ENCODE data around the gene MRPL55. TPM values are rescaled to one million over a fixed set of nuclear protein-coding genes. Genes with fewer than 3 reads are reported as not detected.

Gene MRPL55
- total RNA-seq, 3 donors from 2014 or later (not counting 1 experiment from before 2014, with no cell fraction given), result 50.0 to 70.6 (median 64.1) TPM

DNA sequence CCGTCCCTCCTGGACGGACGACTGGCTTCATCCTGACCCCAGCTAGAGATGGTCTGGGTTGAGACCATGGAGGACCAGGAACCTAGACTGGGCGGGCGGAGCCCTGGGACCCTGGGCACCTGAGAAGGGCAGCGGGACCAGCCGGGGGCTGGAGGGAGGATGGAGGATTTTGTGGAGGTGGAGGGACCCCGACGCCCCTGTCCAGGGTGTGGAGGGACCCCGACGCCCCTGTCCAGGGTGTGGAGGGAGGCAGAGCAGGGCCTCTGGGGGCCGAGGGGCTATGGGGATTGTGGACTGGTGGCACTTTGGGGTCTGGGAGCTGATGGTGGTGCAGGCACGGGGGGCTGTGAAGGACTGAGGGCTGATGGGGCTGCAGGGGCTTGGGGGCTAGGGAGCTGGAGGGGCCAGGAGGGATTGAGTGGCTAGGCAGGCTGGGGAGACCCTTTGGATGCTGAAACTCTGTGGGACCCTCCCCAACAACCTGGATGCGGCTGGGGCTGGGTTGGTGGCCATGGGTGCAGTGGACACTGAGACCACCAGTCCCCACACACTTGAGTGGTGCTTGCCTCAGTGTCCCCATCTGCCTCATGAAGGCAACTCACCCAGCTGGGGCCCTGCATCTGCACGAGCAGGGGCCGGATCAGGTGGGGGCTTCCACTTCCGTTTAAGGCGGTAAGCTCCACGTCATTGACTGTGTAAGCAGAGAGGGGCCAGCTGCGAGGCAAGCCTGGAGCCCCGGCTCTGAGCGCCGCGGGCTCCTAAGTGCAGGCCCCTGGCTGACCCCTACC, 48.0 kb upstream of the MRPL55 start:
- intact Hi-C loops (cut with micrococcal nuclease), result no loop called here
- Mint-ChIP-seq H3K4me3 (no peak overlapping the region), H3K4me1 (peaks cover 0 to 11% of the 10 kb centered on the region in 2 donors), H3K9me3 (no peaks in the 10 kb centered on the region), H3K27me3 (ENCODE audit: low read depth in 2 of 2) (no peaks in the 10 kb centered on the region), H3K36me3 (no peaks in the 10 kb centered on the region), H3K27ac (no peak overlapping the region)
- WGBS (ENCODE audit: insufficient coverage), result 37% methylated on average over 24 of the region's 24 CpGs
- H3K4me3 ChIP-seq (ENCODE audit: low read length), result no peak overlapping the region
- no peaks in the 10 kb centered on the region for H3K9me3 ChIP-seq (ENCODE audit: control insufficient read depth, insufficient read depth, low read length)
- H3K4me1 ChIP-seq (ENCODE audit: control insufficient read depth, insufficient read depth, low read length), result peaks cover 4% of the 10 kb centered on the region
- no peak overlapping the region for H3K27ac ChIP-seq (ENCODE audit: low read length)
- TF ChIP-seq, protein P1, sequence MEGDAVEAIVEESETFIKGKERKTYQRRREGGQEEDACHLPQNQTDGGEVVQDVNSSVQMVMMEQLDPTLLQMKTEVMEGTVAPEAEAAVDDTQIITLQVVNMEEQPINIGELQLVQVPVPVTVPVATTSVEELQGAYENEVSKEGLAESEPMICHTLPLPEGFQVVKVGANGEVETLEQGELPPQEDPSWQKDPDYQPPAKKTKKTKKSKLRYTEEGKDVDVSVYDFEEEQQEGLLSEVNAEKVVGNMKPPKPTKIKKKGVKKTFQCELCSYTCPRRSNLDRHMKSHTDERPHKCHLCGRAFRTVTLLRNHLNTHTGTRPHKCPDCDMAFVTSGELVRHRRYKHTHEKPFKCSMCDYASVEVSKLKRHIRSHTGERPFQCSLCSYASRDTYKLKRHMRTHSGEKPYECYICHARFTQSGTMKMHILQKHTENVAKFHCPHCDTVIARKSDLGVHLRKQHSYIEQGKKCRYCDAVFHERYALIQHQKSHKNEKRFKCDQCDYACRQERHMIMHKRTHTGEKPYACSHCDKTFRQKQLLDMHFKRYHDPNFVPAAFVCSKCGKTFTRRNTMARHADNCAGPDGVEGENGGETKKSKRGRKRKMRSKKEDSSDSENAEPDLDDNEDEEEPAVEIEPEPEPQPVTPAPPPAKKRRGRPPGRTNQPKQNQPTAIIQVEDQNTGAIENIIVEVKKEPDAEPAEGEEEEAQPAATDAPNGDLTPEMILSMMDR (IDR thresholded peaks at IDR 0.05), result no peak
- no peaks in the 10 kb centered on the region for H3K36me3 ChIP-seq (ENCODE audit: control insufficient read depth, insufficient read depth, low read length)
- ATAC-seq, result peak in 2 of 3 donors; percentile 44 to 54
- H3K27me3 ChIP-seq (ENCODE audit: control insufficient read depth, insufficient read depth, low read length), result no peaks in the 10 kb centered on the region
- peak in 1 of 2 donors; percentile 60 for DNase-seq

DNA sequence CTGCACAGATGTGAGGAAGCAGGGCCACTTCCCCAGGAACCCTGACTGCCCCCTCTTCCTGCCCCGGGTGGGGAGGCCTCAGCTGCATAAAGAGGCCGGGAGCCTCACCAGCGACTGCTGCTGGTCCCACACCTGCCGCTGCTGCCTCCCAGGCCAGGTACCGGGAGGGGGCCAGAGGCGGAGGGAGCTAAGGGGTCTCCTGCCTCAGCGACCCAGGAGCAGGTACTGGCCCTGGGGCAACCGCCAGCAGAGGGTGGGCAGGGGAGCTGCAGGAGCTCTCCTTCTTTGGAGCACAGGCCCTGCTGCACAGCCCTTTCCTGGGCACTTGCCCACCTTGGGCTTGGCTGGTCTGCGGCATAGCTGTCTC, 47.4 kb upstream of the MRPL55 start:
- H3K36me3 ChIP-seq (ENCODE audit: control insufficient read depth, insufficient read depth, low read length), result no peaks in the 10 kb centered on the region
- Mint-ChIP-seq H3K27ac (no peak overlapping the region), H3K27me3 (ENCODE audit: low read depth in 2 of 2) (no peaks in the 10 kb centered on the region), H3K9me3 (no peaks in the 10 kb centered on the region), H3K36me3 (no peaks in the 10 kb centered on the region), H3K4me3 (no peak overlapping the region), H3K4me1 (peaks cover 0 to 11% of the 10 kb centered on the region in 2 donors)
- ATAC-seq, result no peak
- 23% methylated on average over 9 of the region's 9 CpGs for WGBS (ENCODE audit: insufficient coverage)
- no peaks in the 10 kb centered on the region for H3K27me3 ChIP-seq (ENCODE audit: control insufficient read depth, insufficient read depth, low read length)
- no peak for DNase-seq
- H3K4me3 ChIP-seq (ENCODE audit: low read length), result no peak overlapping the region
- no peak overlapping the region for H3K27ac ChIP-seq (ENCODE audit: low read length)
- TF ChIP-seq, protein P1 (IDR thresholded peaks at IDR 0.05), result no peak
- intact Hi-C loops (cut with micrococcal nuclease), result no loop called here
- no peaks in the 10 kb centered on the region for H3K9me3 ChIP-seq (ENCODE audit: control insufficient read depth, insufficient read depth, low read length)
- peaks cover 3% of the 10 kb centered on the region for H3K4me1 ChIP-seq (ENCODE audit: control insufficient read depth, insufficient read depth, low read length)

DNA sequence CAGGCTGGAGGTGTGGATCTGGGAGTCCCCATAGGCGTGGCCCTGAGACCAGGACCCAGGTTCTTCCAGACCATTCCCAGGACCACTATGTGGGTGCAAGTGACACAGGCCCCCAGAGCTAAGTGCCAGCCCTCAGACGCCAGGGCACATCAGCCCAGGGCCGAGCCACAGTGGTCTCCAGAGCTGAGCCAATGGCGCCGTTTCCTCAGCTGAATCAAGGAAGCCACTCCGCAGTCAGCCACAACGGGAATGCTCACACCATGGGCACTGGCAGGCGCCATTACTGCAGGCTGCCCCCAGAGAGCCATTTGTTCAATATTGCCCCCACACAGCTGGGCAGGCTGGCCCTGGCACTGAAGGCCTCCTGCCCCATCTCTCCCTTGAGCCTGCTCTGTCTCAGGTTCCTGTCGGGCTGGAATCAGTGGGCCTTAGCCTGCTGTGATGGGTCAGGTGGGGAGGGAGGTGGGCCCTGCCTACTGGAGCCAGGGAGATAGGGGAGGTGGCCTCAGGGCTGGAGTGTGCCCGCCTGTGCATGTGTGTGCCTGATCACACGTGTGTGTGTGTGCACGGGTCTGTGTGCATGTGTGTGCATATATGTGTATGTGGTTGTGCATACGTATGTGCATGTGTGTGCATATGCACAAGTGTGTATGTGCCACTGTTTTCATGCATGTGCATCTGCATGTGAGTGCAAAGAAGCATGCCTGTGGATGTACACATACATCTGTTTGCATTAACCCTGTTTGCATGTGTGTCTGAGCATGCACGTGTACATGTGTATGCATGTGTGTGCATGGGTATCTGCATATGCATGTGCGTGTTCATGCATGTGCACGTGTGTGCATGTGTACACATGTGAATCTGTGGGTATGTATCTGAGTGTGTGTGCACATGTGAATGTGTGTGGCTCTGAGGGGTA, 46.8 kb upstream of the MRPL55 start:
- Mint-ChIP-seq H3K36me3 (no peaks in the 10 kb centered on the region), H3K27me3 (ENCODE audit: low read depth in 2 of 2) (no peaks in the 10 kb centered on the region), H3K9me3 (no peaks in the 10 kb centered on the region), H3K27ac (no peak overlapping the region), H3K4me3 (no peak overlapping the region), H3K4me1 (peaks cover 0 to 11% of the 10 kb centered on the region in 2 donors)
- Histone ChIP-seq H3K27ac (ENCODE audit: low read length) (no peak overlapping the region), H3K4me1 (ENCODE audit: control insufficient read depth, insufficient read depth, low read length) (peaks cover 3% of the 10 kb centered on the region), H3K36me3 (ENCODE audit: control insufficient read depth, insufficient read depth, low read length) (no peaks in the 10 kb centered on the region), H3K27me3 (ENCODE audit: control insufficient read depth, insufficient read depth, low read length) (no peaks in the 10 kb centered on the region), H3K4me3 (ENCODE audit: low read length) (no peak overlapping the region), H3K9me3 (ENCODE audit: control insufficient read depth, insufficient read depth, low read length) (no peaks in the 10 kb centered on the region)
- 85% methylated on average over 16 of the region's 16 CpGs for WGBS (ENCODE audit: insufficient coverage)
- intact Hi-C loops (cut with micrococcal nuclease), result no loop called here
- DNase-seq (no peak), ATAC-seq (no peak)
- TF ChIP-seq, protein P1 (IDR thresholded peaks at IDR 0.05), result no peak

Measured in natural killer cell (primary cell).